ENCODE measurements around the gene TNS4.

Gene TNS4

DNA sequence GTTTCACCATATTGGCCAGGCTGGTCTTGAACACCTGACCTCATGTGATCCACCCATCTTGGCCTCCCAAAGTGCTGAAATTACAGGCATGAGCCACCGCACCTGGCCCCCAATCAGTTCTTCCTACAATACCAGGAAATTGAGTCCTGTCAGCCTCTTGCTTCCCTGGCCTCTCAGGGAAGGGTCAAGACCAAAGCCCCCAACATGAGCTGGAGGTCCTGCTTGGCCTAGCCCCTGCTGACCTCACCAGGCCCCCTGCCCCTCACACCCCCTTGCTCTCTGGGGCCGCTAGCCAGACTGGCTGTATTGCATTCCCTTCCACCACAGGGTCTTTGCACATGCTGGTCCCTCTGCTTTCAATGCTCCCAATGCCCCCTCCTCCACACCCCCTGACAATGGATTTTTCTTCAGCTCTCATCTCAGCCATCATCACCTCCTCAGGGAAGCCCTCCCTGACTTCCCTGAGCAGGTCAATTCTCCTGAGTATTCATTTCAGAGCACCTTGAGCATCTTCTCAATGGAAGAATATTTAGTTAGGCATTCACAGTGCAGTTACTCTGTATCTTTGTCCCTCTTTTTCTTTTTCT, 34.0 kb downstream of the TNS4 start:
- no peak overlapping the region for H3K4me3 ChIP-seq
- 0 out of 2 replicates have a peak, but pooled peaks cover 4% of the 10 kb centered on the region for H3K4me1 ChIP-seq
- no peak overlapping the region for H3K9ac ChIP-seq
- TF ChIP-seq Cebpa-rat (IDR thresholded peaks at IDR 0.05) = no peak
- no peaks in the 10 kb centered on the region for H4K20me1 ChIP-seq
- 0 out of 2 replicates have a peak, but pooled peaks cover 5% of the 10 kb centered on the region for H3K36me3 ChIP-seq
- no peak overlapping the region for H3K27ac ChIP-seq
- H3K9me3 ChIP-seq = peaks cover 8% of the 10 kb centered on the region
- H3K27me3 ChIP-seq = no peaks in the 10 kb centered on the region
- H3K4me2 ChIP-seq = no peak overlapping the region

DNA sequence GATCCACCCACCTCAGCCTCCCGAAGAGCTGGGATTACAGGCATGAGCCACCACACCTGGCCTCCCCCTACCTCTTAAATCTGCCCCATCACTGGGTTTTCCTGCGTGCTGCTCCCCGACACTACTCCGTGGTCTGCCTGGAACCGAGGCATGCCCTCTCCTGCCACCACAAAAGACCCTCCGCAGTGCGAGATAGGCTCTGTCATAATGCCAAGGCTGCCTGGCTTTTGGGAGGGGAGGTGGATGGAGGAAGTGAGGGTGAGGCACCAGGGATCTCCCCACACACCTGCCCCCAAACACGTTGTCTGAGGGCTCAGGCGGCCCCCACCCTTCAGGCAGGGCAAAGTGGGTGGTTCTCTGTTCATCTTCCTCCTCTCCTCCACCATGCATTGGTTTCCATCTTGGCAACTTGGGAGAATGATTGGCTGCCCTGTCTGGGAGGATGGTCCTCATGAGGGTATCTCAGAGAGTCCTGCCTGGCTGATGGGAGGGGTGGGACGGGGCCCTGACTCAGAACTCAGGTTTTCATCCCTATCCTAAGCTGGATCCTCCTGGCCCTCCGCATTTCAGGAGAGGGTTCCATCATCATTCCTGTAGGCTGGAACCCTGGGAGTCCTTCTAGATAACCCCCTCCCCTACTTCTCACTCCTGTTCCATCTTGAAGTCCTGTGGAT, 35.0 kb downstream of the TNS4 start:
- no peak for TF ChIP-seq Cebpa-rat (IDR thresholded peaks at IDR 0.05)
- H3K36me3 ChIP-seq = no peaks in the 10 kb centered on the region

DNA sequence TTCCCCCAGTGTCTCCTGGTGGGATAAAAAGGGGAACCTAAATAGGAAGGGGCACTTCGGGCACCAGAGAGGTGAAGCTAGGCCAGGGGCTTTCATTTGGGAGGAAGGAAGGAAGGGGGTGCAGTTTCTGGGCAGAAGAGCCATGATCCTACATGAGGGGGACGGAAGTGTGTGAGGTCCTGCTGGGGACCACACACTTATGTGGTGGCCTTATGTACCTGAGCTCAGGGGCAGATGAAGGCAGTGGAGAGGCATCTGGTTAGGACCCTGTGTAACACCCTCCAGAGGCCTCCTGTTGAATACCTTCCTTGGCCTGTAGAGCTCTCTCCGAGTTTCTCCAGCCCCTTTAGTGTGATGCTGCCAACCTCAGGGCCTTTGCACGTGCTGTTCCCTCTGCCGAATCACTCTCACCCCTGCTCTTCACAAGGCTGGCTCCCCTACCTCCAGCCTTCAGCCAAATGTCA, 37.0 kb downstream of the TNS4 start:
- H4K20me1 ChIP-seq = no peaks in the 10 kb centered on the region
- H3K4me2 ChIP-seq = no peak overlapping the region
- H3K36me3 ChIP-seq = 0 out of 2 replicates have a peak, but pooled peaks cover 2% of the 10 kb centered on the region
- H3K27ac ChIP-seq = no peak overlapping the region
- H3K27me3 ChIP-seq = no peaks in the 10 kb centered on the region
- H3K9ac ChIP-seq = no peak overlapping the region
- H3K4me1 ChIP-seq = peaks cover 4% of the 10 kb centered on the region; the same call in 1 of the 2 replicates
- TF ChIP-seq Cebpa-rat (IDR thresholded peaks at IDR 0.05) = no peak
- H3K9me3 ChIP-seq = no peaks in the 10 kb centered on the region
- H3K4me3 ChIP-seq = no peak overlapping the region

More for the DNA sequence above, 35.0 kb downstream of the TNS4 start:
- Histone ChIP-seq H3K9ac (no peak overlapping the region), H3K4me2 (no peak overlapping the region), H3K4me3 (no peak overlapping the region), H3K27me3 (no peaks in the 10 kb centered on the region), H4K20me1 (no peaks in the 10 kb centered on the region), H3K9me3 (no peaks in the 10 kb centered on the region), H3K27ac (no peak overlapping the region), H3K4me1 (0 out of 2 replicates have a peak, but pooled peaks cover 4% of the 10 kb centered on the region)

DNA sequence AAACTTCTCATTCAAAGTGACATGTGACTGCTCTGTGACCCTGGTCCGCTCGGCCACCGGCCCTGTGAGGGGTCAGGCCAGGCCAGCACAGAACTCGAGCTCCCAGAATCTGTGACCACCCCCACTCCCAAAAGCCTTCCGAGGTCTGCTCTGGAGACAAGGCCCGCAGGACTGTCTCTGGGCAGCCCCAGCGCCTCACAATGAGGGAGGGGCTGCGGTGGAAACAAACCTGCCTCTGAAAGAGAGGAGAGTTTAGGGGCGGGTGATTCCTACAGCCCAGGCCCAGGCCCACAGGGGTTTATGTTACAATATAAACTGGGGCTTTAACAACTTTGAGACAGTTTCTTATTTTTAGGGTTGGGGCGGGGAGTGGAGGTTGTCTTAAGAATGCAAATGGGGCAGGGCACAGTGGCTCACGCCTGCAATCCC, 38.3 kb downstream of the TNS4 start:
- peak overlapping the region; percentile 5; the same call in 1 of the 2 replicates for H3K9ac ChIP-seq
- TF ChIP-seq Cebpa-rat (IDR thresholded peaks at IDR 0.05) = no peak
- peaks cover 4% of the 10 kb centered on the region; the same call in 1 of the 2 replicates for H3K4me1 ChIP-seq
- peaks cover 15% of the 10 kb centered on the region for H3K36me3 ChIP-seq
- no peaks in the 10 kb centered on the region for H3K9me3 ChIP-seq
- no peak overlapping the region for H3K4me3 ChIP-seq
- H3K27ac ChIP-seq = 0 out of 2 replicates have a peak overlapping the region, but pooled peaks have one; percentile 26
- no peak overlapping the region for H3K4me2 ChIP-seq
- no peaks in the 10 kb centered on the region for H3K27me3 ChIP-seq
- no peaks in the 10 kb centered on the region for H4K20me1 ChIP-seq

DNA sequence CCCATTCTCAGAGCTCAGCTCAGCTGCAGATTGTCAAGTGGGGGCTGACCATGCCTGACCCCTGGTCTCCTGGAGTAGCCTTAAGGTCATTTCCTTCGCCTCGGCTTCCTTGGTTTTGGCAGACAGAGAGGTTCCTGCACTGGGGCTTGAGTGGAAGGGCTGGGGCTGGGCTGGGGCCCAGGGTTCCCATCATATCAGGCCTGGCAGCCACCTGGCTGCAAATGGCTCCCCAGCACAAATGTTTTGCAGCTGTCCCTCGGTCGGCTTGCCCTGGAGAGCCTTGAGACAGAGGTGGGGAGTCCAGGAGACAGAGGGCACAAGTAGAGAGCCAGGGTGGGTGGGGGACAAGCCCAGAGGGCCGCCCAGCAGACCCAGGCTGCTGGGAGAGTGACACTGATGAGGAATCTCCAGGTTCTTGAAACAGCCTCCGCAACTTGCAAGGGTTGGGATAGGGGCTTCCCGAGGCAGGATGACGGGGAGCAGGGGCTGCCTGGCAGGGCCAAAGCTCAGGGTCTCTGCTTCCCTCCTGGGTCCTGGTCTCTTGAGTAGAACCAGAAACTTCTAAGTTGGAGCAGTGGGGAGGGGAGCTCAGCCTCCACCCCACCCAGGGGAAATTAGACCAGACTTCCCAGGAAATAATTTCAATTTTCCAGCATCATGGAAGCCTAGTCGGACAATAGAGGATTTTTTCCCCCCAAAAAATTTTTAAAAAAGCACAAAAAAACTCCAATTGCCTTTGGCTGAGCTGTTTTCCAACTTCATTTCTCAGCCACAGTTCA, 38.9 kb downstream of the TNS4 start:
- Histone ChIP-seq H3K9me3 (no peaks in the 10 kb centered on the region), H3K4me1 (peaks cover 4% of the 10 kb centered on the region; the same call in 1 of the 2 replicates), H3K36me3 (peaks cover 21% of the 10 kb centered on the region), H3K9ac (peak overlapping the region; percentile 5; the same call in 1 of the 2 replicates), H3K4me3 (no peak overlapping the region), H3K27me3 (no peaks in the 10 kb centered on the region), H4K20me1 (no peaks in the 10 kb centered on the region), H3K27ac (peak overlapping the region; percentile 26), H3K4me2 (no peak overlapping the region)
- TF ChIP-seq Cebpa-rat (IDR thresholded peaks at IDR 0.05) = no peak

DNA sequence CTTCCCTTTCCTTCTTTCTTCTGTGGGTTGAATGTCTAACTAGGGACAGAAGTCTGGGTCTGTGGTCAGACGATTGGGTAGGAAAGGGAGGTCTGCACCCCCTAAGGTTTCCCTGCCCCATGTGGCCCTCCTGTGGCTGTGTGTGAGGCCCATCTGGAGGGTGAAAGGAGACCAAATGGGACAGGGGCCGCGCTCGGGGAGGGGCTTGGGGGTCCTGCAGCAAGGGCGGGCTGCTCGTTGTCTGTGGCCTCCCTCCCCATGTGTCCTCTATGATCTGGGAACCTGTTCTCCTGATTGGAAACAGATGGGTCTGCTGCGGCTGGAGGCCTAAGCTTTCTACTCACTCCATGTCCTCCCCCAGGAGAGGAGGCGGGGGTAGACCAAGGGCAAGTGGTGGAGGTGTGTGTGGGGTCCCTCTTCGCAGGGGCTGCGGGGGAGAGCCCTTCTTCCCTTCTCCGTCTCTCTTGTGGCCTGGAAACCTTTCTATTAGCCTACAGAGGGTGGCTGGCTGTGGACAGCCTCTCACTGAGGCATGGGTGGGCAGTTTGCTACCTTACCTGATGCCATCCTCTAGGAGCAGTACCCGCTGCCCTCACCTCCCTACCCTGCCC, 39.6 kb downstream of the TNS4 start:
- no peaks in the 10 kb centered on the region for H4K20me1 ChIP-seq
- H3K9me3 ChIP-seq = no peaks in the 10 kb centered on the region
- H3K4me2 ChIP-seq = no peak overlapping the region
- no peaks in the 10 kb centered on the region for H3K27me3 ChIP-seq
- H3K27ac ChIP-seq = peak overlapping the region; percentile 26; the same call in 1 of the 2 replicates
- no peak for TF ChIP-seq Cebpa-rat (IDR thresholded peaks at IDR 0.05)
- no peak overlapping the region for H3K9ac ChIP-seq
- H3K36me3 ChIP-seq = peaks cover 28% of the 10 kb centered on the region
- H3K4me3 ChIP-seq = no peak overlapping the region
- peaks cover 4% of the 10 kb centered on the region; the same call in 1 of the 2 replicates for H3K4me1 ChIP-seq

DNA sequence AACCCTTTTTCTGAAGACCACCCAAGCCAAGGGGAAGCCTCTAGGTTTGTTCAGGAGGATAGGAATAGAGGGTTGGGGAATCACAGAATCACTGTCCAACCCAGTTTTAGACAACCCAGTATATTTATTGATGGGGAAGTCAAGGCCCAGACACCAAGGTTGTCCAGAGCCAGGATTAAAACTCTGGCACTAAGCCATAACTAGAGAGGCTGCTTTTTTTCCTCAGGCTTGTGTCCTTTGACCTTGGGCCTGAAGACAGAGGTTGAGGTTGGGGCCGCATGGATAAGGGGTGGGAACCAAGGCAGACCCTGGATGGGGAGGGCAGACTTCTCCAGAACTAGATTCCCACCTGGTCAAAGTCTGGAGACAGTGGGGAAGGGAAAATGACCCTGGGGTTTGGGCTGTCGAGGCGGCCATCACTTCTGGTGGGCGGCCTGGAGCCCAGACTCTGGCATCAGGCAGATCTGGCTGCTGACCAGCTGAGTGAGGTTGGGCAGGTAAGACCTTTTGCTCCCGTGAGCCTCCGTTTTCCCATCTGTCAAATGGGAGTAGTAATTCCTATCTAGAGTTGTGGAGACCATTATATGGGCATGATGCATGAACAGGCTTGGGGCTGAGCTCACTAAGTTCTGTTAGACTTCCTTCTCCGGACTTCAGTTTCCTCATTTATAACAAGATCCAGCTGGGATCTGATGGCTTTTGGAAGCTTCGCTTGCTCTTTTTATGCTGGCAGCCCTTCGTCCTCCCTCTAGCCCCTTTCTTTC, 40.3 kb downstream of the TNS4 start:
- H3K4me2 ChIP-seq = no peak overlapping the region
- H3K27me3 ChIP-seq = no peaks in the 10 kb centered on the region
- no peak overlapping the region for H3K9ac ChIP-seq
- no peak overlapping the region for H3K4me3 ChIP-seq
- no peak overlapping the region for H3K27ac ChIP-seq
- H3K9me3 ChIP-seq = no peaks in the 10 kb centered on the region
- no peaks in the 10 kb centered on the region for H4K20me1 ChIP-seq
- peaks cover 35% of the 10 kb centered on the region for H3K36me3 ChIP-seq
- TF ChIP-seq Cebpa-rat (IDR thresholded peaks at IDR 0.05) = no peak
- peaks cover 4% of the 10 kb centered on the region; the same call in 1 of the 2 replicates for H3K4me1 ChIP-seq

DNA sequence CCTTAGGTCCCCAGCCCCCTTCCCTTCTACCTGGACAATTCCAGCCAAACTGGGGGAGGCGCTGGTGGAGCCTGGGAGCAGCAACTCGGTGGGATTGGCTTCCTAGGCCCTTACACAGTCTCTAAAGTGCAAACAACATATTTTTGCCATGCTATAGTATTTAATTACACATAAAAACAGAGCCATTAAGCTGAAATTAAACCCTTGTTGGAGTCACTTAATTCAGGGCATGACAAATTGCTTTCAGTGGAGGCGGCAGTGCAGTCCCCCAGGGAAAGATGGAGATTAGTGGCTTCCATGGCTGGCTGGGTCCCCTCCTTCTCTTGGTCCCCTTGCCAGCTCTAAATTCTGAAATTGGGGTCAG, 40.8 kb downstream of the TNS4 start:
- H4K20me1 ChIP-seq = no peaks in the 10 kb centered on the region
- H3K9me3 ChIP-seq = no peaks in the 10 kb centered on the region
- TF ChIP-seq Cebpa-rat (IDR thresholded peaks at IDR 0.05) = no peak
- no peak overlapping the region for H3K4me2 ChIP-seq
- no peaks in the 10 kb centered on the region for H3K27me3 ChIP-seq
- H3K4me3 ChIP-seq = no peak overlapping the region
- H3K27ac ChIP-seq = no peak overlapping the region
- H3K36me3 ChIP-seq = peaks cover 41% of the 10 kb centered on the region
- peaks cover 4% of the 10 kb centered on the region; the same call in 1 of the 2 replicates for H3K4me1 ChIP-seq
- no peak overlapping the region for H3K9ac ChIP-seq

Measured in BLaER1 (cell line).